NCI-H2196 (cell line): ENCODE results near the gene PTBP3.

Experiments used
- DNase-seq: peaks from one replicate; lab custom pipeline; 2025; ENCODE audit not compliant: unreplicated experiment; lab: John Stamatoyannopoulos, UW

PTBP3 gene

GRCh38 chr9:112174222-112174964 is 159.0 kb downstream of the PTBP3 start:
- DNase-seq: peak; percentile 51

GRCh38 chr9:112173489-112174221 is 159.8 kb downstream of the PTBP3 start:
- no peak for DNase-seq

GRCh38 chr9:112170968-112171367 is 162.5 kb downstream of the PTBP3 start:
- no peak for DNase-seq

- DNase-seq: peak; percentile 32
Measured at GRCh38 chr9:112170235-112170634, 163.2 kb downstream of the PTBP3 start.

GRCh38 chr9:112169368-112169767 is 164.1 kb downstream of the PTBP3 start:
- DNase-seq: no peak

- DNase-seq: no peak
Measured at GRCh38 chr9:112168197-112168596, 165.2 kb downstream of the PTBP3 start.
